ENCODE data around the gene VWDE. TPM values are rescaled to one million over a fixed set of nuclear protein-coding genes. Genes with fewer than 3 reads are reported as not detected.
A peak's percentile ranks its signal among the peaks of the same experiment; 100 is the strongest.

Gene VWDE
- total RNA-seq, 1 donor from 2014 or later: 9.8 TPM

GRCh38 chr7:12296051-12296570 lies 107.6 kb downstream of the VWDE start:
- H3K36me3 Mint-ChIP-seq: no peaks in the 10 kb centered on the region
- no peak overlapping the region for H3K9ac ChIP-seq
- H3K27ac Mint-ChIP-seq: no peak overlapping the region
- no peak for TF ChIP-seq CTCF (IDR thresholded peaks at IDR 0.05)
- no peak for TF ChIP-seq EZH2 (IDR thresholded peaks at IDR 0.05)
- no peak for TF ChIP-seq EZH2phosphoT487 (IDR thresholded peaks at IDR 0.05)
- no peak for DNase-seq (ENCODE audit: low spot score)
- H3K4me3 ChIP-seq: no peak overlapping the region
- no peaks in the 10 kb centered on the region for H4K20me1 ChIP-seq (ENCODE audit: low read depth)
- no peaks in the 10 kb centered on the region for H3K27me3 Mint-ChIP-seq (ENCODE audit: insufficient read depth, low read depth)
- no peak overlapping the region for H3K4me2 ChIP-seq
- no peak overlapping the region for H3K4me3 Mint-ChIP-seq
- H3K9me3 ChIP-seq (ENCODE audit: low read depth): no peaks in the 10 kb centered on the region
- no peak overlapping the region for H3K27ac ChIP-seq
- no peaks in the 10 kb centered on the region for H3K4me1 ChIP-seq
- H3F3A ChIP-seq (ENCODE audit: low read depth): no peaks in the 10 kb centered on the region
- H3K27me3 ChIP-seq: no peaks in the 10 kb centered on the region
- H3K9me3 Mint-ChIP-seq: no peaks in the 10 kb centered on the region
- H3K79me2 ChIP-seq (ENCODE audit: low read depth): no peaks in the 10 kb centered on the region
- no peaks in the 10 kb centered on the region for H3K36me3 ChIP-seq
- H2AFZ ChIP-seq (replicated peaks): no peak overlapping the region
- H3K4me1 Mint-ChIP-seq: peaks cover 3% of the 10 kb centered on the region

- peaks cover 3% of the 10 kb centered on the region for H3K9me3 Mint-ChIP-seq
These were observed 109.0 kb downstream of the VWDE start for GRCh38 chr7:12294701-12295100.

GRCh38 chr7:12291870-12292269 lies 111.8 kb downstream of the VWDE start:
- H3K4me1 Mint-ChIP-seq: peaks cover 3% of the 10 kb centered on the region
- H3K79me2 ChIP-seq (ENCODE audit: low read depth): no peaks in the 10 kb centered on the region
- H3K27ac ChIP-seq: no peak overlapping the region
- no peaks in the 10 kb centered on the region for H3K36me3 Mint-ChIP-seq
- no peak overlapping the region for H2AFZ ChIP-seq (replicated peaks)
- H3K27me3 Mint-ChIP-seq (ENCODE audit: insufficient read depth, low read depth): peaks cover 2% of the 10 kb centered on the region
- H3K36me3 ChIP-seq: no peaks in the 10 kb centered on the region
- no peak for TF ChIP-seq EZH2 (IDR thresholded peaks at IDR 0.05)
- TF ChIP-seq EZH2phosphoT487 (IDR thresholded peaks at IDR 0.05): no peak
- peak; percentile 19 for TF ChIP-seq CTCF (IDR thresholded peaks at IDR 0.05)
- H4K20me1 ChIP-seq (ENCODE audit: low read depth): no peaks in the 10 kb centered on the region
- H3K27me3 ChIP-seq: no peaks in the 10 kb centered on the region
- no peaks in the 10 kb centered on the region for H3K4me1 ChIP-seq
- no peak overlapping the region for H3K9ac ChIP-seq
- no peak overlapping the region for H3K27ac Mint-ChIP-seq
- peaks cover 3% of the 10 kb centered on the region for H3K9me3 Mint-ChIP-seq
- no peaks in the 10 kb centered on the region for H3K9me3 ChIP-seq (ENCODE audit: low read depth)
- H3F3A ChIP-seq (ENCODE audit: low read depth): no peaks in the 10 kb centered on the region
- no peak for DNase-seq (ENCODE audit: low spot score)
- no peak overlapping the region for H3K4me3 ChIP-seq
- no peak overlapping the region for H3K4me2 ChIP-seq
- no peak overlapping the region for H3K4me3 Mint-ChIP-seq

More at GRCh38 chr7:12294701-12295100, 109.0 kb downstream of the VWDE start:
- no peak overlapping the region for H3K27ac Mint-ChIP-seq
- no peak for TF ChIP-seq EZH2 (IDR thresholded peaks at IDR 0.05)
- no peak for TF ChIP-seq CTCF (IDR thresholded peaks at IDR 0.05)
- no peak for TF ChIP-seq EZH2phosphoT487 (IDR thresholded peaks at IDR 0.05)
- Histone ChIP-seq H3K4me1 (no peaks in the 10 kb centered on the region), H2AFZ (replicated peaks) (no peak overlapping the region), H3K4me3 (no peak overlapping the region), H3K9ac (no peak overlapping the region), H3K9me3 (ENCODE audit: low read depth) (no peaks in the 10 kb centered on the region), H3K36me3 (no peaks in the 10 kb centered on the region), H3K79me2 (ENCODE audit: low read depth) (no peaks in the 10 kb centered on the region), H3K27ac (no peak overlapping the region), H3F3A (ENCODE audit: low read depth) (no peaks in the 10 kb centered on the region), H3K4me2 (no peak overlapping the region), H3K27me3 (no peaks in the 10 kb centered on the region), H4K20me1 (ENCODE audit: low read depth) (no peaks in the 10 kb centered on the region)
- peaks cover 2% of the 10 kb centered on the region for H3K27me3 Mint-ChIP-seq (ENCODE audit: insufficient read depth, low read depth)
- peaks cover 3% of the 10 kb centered on the region for H3K4me1 Mint-ChIP-seq
- DNase-seq (ENCODE audit: low spot score): no peak
- no peak overlapping the region for H3K4me3 Mint-ChIP-seq
- H3K36me3 Mint-ChIP-seq: no peaks in the 10 kb centered on the region

Data from neural progenitor cell (in vitro differentiated cells).